HG03520 (cell line): ENCODE measurements around the gene TMEM144.

ENCODE experiments used
- ATAC-seq: cut with Tn5 transposase; IDR thresholded peaks from one replicate; pipeline ENCODE4 v1.9.1; 2021; ENCODE audit warnings: mild to moderate bottlenecking, moderate library complexity; ENCODE audit not compliant: unreplicated experiment

The TMEM144 gene

DNA sequence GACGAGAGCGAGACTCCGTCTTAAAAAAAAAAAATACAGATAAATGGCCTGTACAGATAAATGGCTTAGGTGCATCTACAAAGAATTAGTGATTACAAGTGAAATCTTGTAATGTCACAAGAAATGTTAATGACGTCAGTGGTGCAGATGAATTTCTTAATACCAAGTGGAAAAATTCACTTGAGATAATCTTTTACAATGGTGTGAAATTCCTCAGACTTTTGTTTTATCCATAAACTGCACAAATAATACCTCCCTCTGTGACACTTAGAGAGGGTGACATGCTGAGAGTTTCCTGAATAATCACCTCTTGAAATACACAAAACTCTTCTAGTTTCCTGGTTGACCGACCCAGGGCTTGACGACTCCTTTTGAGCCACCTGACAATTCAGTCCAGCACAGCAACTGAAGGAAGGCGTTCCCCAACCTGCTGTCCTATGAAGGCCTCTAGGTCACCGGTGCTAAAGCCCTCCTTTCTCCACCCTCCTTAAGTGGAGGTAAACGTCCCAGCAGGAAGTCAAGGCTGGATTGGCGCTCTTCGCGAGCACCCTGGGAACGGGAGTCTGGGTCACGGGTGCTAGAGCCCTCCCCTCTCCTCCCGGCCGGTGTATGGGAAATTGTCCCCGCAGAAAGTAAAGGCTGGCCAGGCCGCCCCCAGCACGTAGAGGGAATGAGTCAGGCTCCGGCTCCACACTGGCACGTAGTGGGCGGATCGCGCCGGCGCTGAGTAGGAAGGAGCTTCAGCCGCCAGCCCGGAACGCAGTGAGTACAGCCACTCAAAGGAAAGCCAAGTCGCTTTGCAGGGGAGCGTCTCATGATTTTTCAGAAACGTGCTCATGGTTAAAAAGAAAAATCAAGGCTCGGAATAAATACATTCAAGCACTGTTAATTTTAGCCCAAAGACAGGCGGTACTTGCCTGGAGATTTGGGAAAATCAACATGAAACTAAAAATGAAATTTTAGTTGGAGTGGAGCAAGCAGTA lies at the start of gene TMEM144:
Gene TMEM144, plus strand, starts transcription at position 662 of the 983 bp plus-strand sequence. CDS start 2,182 bp downstream, outside the sequence.
- ATAC-seq = peak; percentile 86

DNA sequence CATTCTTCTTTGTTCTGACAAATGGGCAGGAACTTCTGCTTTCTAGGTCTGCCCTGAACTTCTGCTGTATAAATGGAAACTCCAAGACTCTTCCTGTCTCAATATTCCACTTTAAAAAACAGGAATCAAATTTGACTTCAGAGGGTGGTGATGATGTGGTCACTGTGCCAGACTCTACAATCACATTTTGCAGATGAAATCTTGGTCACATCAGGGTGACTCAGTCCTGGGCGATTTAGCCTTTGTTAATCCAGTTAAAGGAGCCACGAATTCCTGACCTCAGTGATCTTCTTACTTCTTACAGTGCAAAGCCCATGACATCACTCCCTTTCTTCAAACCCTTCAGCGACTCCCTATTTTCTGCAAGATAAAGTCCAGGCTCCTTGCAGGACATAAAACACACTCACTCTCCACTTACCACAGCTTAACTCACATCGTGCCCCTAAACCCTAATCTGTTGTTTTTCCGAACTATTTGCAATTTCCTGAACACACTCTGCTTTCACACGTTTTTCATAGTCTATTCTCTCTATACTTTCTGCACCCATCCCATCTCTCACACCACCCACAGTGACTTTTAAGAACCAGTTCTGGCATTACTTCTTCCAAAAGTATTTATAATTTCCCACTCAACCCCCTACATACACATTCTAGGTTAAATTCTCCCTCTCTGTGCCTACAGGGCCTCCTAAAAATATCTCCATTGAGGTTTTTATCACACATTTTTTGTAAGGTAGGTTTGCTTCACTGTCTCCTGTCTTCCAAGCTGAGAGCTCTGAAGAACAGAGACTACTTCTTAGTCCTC lies 48.5 kb upstream of the TMEM144 start:
- no peak for ATAC-seq

- no peak for ATAC-seq
Measured at GRCh38 chr4:158162631-158163030, 47.7 kb upstream of the TMEM144 start.

DNA sequence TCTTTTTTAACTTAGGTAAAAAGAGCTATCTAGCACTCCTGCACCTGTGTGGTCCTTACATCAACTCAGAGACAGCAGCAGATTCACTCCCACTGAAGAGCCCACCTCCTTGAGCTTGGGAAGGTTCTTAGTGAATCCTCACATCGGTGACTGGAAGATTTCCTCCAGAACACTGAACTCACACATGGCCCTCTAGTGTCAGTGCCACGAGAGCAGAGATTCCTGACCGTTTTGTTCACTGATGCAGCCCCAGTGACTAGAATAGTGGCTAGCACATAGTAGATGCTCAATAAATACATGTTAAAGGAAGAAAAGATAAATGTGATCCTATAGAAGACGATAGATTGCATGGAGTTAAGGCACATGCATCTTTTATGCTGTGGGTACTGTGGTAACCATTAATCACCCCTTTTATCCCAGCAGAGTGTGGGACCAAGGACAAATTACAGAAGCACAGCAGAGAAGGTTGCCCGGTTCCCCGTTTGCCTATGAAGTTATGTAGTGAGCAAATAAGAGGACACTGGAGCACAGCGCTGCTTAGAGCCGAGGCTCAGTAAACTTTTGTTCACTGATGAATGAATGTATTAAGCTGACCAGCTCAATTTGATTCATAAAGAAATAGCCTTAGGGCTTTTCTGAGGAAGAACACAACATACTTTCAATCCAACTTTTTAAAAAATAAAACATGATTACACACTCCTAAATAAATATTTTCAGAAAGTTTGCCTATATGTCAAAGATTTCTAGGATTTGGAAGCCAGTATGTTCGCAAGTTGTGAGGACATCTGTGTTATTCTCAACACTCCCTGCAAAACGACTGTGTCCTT lies 46.1 kb upstream of the TMEM144 start:
- ATAC-seq = no peak

GRCh38 chr4:158164768-158165213 lies 45.5 kb upstream of the TMEM144 start:
- ATAC-seq = no peak

DNA sequence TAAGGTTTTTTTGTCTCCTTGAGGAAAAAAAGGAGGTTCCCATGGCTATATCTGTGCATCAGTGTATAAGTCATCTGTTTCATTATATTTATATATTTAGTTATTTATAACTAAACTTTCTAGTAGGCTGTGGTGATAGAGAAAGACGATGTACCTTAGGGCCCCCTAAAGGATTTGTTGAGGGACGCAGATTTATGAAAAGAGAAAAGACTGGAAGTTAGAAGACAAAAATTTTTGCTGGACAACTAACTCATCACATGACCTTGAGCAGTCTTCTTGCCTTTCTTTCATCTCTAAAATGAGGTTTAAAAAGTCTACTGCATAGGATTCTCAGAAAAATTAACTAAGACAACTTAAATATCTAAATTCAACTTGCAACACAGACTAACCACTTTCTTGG lies 43.6 kb upstream of the TMEM144 start:
- no peak for ATAC-seq

- ATAC-seq = no peak
Measured at GRCh38 chr4:158168606-158169005, 41.7 kb upstream of the TMEM144 start.

- ATAC-seq = no peak
Measured at GRCh38 chr4:158169506-158169905, 40.8 kb upstream of the TMEM144 start.

DNA sequence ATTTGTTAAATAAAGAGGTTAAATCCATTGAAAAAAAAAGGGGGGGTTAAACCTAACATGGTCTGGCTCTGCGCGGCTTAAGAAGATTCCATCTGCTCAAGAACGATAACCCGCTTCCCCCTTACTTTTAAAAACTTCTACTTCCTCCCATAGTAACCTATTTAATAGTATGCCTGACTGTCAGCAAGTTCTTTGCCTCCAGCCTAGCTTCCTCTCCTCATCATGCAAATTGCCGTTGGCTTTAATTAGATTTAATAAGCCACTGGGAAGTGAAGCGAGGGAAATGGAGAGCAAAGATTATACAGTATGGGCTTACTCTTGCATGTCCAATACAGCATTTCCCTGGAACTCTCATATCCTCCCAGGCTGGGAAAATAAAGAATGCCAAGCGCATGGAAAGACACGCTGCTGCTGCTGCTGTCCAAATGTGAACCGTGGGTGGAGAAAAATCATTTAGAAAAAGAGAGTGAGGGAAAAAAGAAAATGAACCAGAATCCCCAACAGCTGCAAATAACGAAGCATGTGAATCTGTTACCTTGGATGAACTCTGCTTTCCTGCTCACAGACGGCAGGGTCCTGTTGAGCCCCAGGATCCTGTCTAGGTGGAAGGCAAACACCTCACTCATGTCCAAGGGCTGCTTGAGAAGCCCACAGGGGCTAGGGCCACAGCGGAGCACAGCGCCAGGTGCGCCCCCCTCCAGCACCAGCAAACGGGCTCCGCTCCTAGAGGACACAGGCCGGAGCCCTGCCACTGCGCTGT lies 40.2 kb upstream of the TMEM144 start:
- ATAC-seq = no peak

DNA sequence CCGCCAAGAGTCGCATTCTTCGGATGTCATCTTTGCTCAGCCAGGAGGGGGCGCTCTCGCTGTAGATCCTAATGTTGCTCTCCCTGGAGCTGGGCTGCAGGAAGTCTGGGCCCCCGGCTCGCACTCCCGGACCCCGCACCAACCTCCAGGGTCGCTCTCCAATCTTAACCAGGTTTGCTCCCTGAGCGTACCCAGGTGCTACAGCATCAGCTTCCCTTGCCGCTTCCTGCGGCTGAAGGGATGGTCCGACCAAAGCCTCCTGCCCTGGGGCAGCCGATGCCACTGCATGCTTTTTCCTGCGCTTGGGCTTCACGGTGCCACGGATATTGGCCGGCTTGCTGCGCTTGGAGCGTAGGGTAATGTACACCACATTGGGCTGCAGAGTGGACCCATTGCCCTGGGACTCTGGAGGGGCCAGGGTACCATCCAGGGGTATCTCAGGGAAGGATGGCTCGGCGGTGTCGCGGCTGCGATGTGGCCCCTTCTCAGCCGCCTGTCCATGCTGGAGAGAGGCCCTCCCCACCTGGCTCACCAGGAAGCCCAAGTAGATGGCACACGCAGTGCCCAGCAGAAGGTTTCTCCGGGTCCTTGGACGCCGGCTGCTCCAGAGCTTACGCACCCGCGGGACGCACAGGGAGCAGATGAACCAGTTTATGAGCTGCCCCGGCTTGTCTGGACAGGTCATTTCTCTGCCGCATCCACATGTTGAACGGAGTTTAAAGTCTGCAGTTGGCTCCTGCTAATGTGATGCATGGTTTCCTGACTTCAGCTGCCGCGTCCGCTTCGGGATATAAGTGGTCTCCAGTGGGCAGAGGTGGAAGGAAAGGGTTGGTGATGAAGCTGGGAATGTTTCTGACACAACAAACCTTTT lies 39.4 kb upstream of the TMEM144 start:
- no peak for ATAC-seq

DNA sequence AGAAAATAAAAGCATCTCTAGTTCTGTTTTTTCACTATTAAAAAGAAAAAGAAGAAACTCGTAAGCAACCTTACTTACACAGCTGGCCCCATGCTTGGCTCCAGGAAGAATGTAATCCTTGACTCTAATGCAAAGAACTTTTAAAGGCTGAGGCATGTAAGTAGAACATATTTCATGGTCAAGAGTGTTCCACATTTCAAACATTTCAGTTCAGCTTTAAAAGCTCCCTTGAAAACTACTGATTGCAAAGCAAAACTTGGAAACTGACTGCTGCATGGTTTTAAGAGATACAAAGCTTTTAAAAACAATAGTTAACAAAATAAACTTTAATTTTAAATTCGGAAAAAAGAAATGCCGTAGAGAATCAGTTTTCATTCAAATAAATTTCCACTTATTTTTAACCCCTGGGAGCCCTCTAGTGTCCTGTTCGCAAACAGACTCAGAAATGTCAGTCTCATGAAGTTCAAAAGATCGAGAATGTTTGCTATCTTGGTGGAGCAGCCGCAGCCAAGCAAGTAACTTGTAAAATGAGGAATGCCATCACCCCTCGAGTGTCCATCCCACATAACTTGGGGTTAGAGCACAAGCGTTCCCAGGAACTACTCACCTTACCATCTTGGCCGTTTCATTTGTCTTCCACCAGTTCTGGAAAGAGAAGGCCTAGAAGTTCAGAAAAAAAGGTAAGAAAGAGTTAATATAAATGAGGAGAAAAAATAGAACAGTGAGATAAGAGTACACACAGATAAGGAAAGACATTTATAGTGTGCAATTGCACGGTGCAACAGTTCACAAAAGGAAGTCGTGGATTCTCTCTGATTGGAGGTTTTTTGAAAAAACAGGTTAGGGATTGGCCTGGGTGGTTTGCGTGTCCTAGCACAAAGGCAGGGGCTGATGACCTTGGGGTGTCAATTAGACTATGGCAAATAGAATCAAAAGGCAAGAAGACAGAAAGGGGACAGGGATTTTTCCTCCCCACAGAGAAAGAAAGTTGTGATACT lies 37.7 kb upstream of the TMEM144 start, which contains the start of gene GASK1B:
Gene GASK1B, minus strand, starts transcription at position 765 of the 998 bp plus-strand sequence. CDS start 1,650 bp downstream, outside the sequence.
- ATAC-seq = peak; percentile 53

- no peak for ATAC-seq
Measured at GRCh38 chr4:158176108-158176507, 34.2 kb upstream of the TMEM144 start.

GRCh38 chr4:158176776-158177175 lies 33.5 kb upstream of the TMEM144 start:
- ATAC-seq = no peak

DNA sequence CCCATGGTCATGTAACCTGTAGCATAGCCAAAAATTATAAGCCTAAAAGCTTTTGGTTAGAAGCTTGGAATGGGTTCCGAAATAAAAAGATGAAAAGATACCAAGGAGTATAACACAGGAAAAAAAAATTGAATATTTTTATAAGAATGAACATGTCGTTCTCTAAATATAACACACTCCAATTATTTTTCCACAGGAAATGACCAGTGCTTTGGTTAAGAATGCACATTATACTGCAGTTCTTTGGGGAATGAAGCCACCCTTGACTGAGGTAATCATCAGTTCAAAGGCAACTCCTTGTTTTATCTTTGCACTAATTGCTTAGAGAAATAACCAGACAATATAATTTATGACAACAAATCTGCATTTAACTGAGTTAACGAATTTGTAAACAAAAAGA lies 30.8 kb upstream of the TMEM144 start:
- ATAC-seq = no peak

DNA sequence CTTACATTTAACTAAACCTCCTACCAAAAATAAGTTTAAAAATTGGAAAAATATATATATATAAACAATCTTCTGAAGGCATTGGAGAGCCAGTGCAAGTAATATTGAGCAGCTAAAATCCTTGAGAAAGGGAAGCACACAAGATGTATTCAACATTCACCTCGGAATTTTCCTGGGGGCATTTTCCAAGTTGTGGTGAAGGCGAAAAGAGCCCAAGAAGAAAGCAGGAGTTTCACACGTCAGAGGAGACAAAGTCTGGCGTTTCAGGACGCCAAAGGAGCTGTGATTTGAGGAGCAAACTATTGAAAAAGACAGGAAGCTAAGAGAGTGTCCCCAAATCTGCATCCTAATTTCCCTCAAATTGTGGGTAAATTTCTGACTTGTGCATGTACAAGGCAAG lies 28.4 kb upstream of the TMEM144 start:
- ATAC-seq = no peak

- ATAC-seq = no peak
Measured at GRCh38 chr4:158182736-158183135, 27.6 kb upstream of the TMEM144 start.

DNA sequence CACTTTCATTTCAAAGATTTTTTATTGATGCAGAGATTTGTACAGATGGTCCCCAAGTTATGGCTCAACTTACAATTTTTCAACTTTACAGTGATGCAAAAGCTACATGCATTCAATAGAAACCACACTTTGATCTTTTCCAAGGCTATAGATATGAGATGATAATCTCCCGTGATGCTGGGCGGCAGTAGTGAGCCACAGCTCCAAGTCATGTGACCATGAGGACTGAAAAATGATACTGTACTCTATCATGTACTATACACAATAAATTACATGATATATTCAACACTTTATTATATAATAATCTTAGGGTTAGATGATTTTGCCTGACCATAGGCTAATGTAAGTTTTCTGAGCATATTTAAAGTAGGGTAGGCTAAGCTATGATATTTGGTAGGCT lies 23.5 kb upstream of the TMEM144 start:
- no peak for ATAC-seq

DNA sequence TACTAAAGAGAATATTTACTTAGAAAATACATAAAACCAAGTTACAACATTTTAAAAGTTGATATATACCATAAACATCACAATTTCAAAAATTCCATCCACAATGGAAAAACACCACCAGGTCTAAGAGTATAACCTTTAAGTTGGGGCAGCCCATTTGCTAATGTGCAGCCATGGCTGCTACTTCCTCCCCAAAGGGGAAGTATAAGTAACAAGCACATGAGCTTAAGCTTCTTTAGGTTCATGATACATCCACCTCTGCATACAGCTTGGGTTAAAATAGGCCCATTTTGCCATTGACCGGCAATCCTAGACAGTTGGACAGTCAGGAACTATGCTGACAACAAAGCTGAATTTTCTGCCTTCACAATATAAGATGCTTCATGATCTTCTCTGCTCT lies 20.9 kb upstream of the TMEM144 start:
- no peak for ATAC-seq
